ENCODE data around the gene MYO7A. TPM values are rescaled to one million over a fixed set of nuclear protein-coding genes. Genes with fewer than 3 reads are reported as not detected.
A peak's percentile ranks its signal among the peaks of the same experiment; 100 is the strongest.
"Not testable (repeated sequence)": the region's sequence is repeated elsewhere in the genome, so short reads cannot be mapped to it uniquely, and the experiment has no call there.

MYO7A gene
- total RNA-seq, 1 donor from 2014 or later: 46.4 TPM

DNA sequence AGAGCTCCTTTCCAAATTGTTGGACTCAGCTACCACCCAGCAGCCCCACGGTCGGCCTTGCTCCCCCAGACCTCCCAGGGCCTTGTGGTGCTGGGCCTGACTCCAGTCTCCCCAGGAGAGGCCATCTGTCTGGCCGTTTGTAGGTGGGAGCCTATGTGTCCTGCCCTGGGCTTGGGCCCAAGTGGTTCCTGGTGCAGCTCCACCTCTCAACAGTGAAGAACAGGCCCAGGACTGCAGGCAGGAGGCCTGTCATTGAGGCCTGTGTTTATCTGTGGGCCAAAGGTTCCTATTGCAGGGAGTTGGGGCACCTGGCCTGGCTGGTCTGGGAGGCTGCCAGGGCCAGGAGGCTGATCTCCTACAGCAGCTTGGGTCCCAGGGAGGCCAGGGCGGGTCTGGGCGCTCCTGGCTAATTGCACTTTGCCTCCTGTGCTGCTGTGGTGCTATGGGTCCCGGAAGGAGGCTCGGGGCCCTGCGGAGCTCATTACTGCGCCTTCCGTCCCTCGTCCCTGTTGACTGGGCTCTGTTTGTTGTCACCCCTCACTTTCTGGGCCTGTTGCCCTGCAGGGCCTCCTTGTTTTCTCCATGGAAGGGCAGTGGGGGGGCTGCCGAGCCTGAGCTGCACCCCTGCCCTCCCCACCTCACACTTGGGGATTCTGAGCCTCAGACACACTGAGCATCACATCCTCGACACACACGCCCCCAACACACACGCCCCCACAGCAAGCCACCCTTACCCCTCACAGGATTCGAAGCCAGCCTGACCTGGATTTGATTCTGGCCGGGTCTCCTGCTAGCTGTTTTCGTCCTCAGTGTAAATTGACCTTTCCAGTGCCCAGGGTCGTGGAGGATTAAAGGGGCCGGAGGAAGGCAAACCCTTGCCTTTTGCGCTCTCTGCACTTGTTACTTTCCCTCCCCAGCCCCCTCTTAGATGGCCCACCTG is 32.2 kb upstream of the MYO7A start:
- no peaks in the 10 kb centered on the region for H3K4me1 ChIP-seq
- TF ChIP-seq, protein P1, sequence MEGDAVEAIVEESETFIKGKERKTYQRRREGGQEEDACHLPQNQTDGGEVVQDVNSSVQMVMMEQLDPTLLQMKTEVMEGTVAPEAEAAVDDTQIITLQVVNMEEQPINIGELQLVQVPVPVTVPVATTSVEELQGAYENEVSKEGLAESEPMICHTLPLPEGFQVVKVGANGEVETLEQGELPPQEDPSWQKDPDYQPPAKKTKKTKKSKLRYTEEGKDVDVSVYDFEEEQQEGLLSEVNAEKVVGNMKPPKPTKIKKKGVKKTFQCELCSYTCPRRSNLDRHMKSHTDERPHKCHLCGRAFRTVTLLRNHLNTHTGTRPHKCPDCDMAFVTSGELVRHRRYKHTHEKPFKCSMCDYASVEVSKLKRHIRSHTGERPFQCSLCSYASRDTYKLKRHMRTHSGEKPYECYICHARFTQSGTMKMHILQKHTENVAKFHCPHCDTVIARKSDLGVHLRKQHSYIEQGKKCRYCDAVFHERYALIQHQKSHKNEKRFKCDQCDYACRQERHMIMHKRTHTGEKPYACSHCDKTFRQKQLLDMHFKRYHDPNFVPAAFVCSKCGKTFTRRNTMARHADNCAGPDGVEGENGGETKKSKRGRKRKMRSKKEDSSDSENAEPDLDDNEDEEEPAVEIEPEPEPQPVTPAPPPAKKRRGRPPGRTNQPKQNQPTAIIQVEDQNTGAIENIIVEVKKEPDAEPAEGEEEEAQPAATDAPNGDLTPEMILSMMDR (IDR thresholded peaks at IDR 0.05): no peak
- no peaks in the 10 kb centered on the region for H3K36me3 ChIP-seq
- H3K4me3 ChIP-seq: no peak overlapping the region
- intact Hi-C loops (cut with DNase I): no loop called here
- H3K27ac ChIP-seq: no peak overlapping the region
- DNase-seq (ENCODE audit: low spot score in 2 of 2): no peak
- no peaks in the 10 kb centered on the region for H3K9me3 ChIP-seq
- H3K27me3 ChIP-seq: no peaks in the 10 kb centered on the region

DNA sequence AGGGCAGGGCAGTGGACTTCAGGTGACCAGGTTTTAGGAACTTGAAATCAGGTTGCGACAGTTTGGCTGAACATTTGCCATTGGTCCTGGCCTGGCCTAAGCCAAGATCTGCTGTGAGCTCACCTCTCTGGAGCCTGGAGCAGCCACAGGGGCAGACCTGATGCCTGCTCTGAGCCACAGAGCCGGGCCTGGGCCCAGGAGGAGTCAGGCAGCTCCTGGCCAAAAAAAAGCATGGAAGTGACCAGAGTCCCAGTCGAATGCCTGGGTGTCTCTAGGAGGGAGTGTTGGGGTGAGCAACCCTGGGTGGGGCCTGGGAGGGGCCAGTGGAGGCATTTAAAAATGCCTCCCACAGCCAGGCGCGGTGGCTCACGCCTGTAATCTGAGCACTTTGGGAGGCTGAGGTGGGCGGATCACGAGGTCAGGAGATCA is 31.4 kb upstream of the MYO7A start:
- Histone ChIP-seq H3K9me3 (no peaks in the 10 kb centered on the region), H3K36me3 (no peaks in the 10 kb centered on the region), H3K4me1 (no peaks in the 10 kb centered on the region), H3K4me3 (no peak overlapping the region), H3K27me3 (no peaks in the 10 kb centered on the region), H3K27ac (no peak overlapping the region)
- TF ChIP-seq, protein P1 (IDR thresholded peaks at IDR 0.05): no peak
- intact Hi-C loops (cut with DNase I): no loop called here
- DNase-seq (ENCODE audit: low spot score in 2 of 2): no peak

DNA sequence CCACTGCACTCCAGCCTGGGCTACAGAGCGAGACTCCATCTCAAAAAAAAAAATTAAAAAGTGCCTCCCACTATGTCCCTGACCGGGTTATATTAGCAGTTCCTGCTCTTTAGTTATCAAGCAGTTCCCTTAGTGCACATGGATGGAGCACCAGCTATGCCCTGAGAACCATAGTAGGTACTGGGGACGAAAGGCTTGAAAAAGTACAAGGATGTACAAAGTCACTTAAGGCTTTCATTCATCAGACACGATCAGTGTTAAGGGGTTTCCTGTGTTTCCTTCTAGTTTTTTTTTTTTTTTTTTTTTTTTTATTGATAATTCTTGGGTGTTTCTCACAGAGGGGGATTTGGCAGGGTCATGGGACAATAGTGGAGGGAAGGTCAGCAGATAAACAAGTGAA is 30.9 kb upstream of the MYO7A start:
- DNase-seq (ENCODE audit: low spot score in 2 of 2); H3K36me3 ChIP-seq; H3K4me3 ChIP-seq; H3K27me3 ChIP-seq; H3K9me3 ChIP-seq; H3K27ac ChIP-seq; H3K4me1 ChIP-seq; intact Hi-C loops (cut with DNase I): not testable (repeated sequence)

DNA sequence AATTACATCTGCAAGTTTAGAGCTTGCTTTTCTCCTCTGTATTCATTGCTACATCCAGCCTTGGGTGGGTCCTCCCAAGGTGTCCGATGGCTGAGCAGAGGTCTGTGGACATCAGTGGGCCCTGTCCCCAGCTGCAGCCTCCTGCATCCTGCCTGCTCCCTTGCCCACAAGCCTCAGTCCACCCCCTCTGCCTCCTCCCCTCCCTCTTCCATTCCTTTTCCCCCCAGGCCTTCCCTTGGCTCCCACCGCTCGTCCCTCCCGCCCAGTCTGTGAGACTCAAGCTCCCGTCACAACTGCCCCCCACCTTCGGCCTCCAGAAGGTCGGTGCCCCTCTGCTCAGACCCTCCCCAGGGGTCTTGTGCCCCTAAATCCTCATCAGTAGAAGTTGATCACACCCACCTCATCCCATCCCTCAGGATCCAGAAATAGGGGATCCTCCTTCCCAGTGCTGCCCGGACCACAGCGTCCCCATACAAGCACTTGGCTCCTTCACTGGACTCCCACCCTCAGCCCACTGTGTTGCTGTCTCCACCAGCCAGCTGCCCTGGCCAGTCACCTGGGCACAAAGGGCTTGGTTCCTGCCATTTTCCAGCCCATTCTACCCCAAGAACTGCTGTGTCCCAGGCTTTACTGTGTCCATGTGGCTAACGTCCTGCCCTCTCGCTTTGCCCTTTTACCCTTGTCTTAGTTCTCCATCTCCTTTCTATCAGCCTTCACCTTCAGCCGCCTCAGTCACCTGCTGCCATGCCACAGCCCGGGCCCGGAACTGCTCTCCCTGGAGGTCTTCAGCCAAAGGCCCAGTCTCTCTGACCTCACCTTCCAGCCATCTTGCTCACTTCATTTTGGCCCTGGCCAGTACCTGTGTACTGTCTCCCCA is 27.6 kb upstream of the MYO7A start:
- intact Hi-C loops (cut with DNase I): no loop called here
- TF ChIP-seq, protein P1 (IDR thresholded peaks at IDR 0.05): no peak
- Histone ChIP-seq H3K9me3 (no peaks in the 10 kb centered on the region), H3K36me3 (peaks cover 0 to 5% of the 10 kb centered on the region in 2 donors), H3K4me3 (no peak overlapping the region), H3K27me3 (no peaks in the 10 kb centered on the region), H3K27ac (no peak overlapping the region), H3K4me1 (no peaks in the 10 kb centered on the region)
- no peak for DNase-seq (ENCODE audit: low spot score in 2 of 2)

DNA sequence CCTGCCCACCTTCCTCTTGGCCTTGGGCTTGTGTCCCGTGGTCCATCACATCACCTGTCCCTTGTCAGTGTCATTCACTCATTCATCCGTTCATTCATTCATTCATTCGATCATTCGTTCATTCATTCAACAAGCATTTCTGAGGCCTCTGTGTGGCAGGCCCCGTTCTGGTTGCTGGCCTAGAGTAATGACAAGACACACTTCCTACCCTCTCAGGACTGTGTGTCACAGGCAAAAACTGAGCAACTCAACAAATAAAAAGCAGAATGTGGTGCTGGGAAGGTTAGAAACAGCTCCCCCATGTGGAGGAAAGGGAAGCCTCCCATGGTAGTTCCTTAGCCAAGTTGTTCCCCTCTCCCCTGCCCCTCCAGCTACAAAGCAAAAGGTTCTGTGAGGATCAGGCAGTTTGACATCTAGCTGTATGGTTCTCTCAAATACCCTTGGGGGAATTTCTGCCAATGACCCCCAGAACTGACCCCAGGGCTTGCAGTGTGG is 27.0 kb upstream of the MYO7A start:
- TF ChIP-seq, protein P1 (IDR thresholded peaks at IDR 0.05): peak in 1 of 3 experiments; percentile 7
- intact Hi-C loops (cut with DNase I): no loop called here
- no peaks in the 10 kb centered on the region for H3K9me3 ChIP-seq
- H3K27ac ChIP-seq: no peak overlapping the region
- peaks cover 0 to under 1% of the 10 kb centered on the region in 2 donors for H3K4me1 ChIP-seq
- H3K36me3 ChIP-seq: peaks cover 0 to 5% of the 10 kb centered on the region in 2 donors
- no peak overlapping the region for H3K4me3 ChIP-seq
- no peaks in the 10 kb centered on the region for H3K27me3 ChIP-seq
- DNase-seq (ENCODE audit: low spot score in 2 of 2): no peak

Data from ascending aorta (tissue), 2 donors.